LNCAP (cell line): ENCODE measurements around the gene RPS3.

Source experiments
- CTCF ChIP-seq: fragments of 450-650 bp; IDR thresholded peaks from 2 replicates; pipeline ENCODE4 v1.5.1; 2017; ENCODE audit warnings: mild to moderate bottlenecking

RPS3 gene

GRCh38 chr11:75420224-75421034 lies 21.1 kb downstream of the RPS3 start:
- TF ChIP-seq CTCF: no peak

DNA sequence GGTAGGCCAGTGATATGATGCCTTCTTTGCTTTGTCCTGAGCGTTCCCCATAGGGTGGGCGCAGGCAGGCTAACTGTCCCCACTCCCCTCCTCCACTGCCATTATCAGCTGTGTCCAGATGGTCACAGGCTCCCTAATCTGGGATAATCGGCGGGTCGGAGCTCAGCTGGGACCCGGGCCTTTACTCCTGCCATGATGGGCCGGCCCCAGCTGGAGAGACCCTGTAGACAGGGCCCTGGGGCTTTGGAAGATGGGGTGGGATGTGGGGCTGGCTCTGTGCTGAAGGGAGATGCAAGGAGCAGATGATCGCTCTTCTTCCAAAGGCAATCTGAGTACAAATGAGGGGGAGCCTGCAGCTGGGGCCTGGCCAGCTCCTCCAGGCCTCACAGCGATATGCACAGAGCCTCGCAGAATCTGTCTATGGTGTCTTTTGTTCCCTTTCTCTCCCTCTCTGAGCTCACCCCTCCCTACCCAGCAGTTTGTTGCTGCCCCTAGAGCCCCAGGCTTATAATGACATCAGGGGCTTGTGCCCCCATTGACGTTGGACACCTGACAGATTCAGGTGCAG lies 21.8 kb downstream of the RPS3 start:
- no peak for TF ChIP-seq CTCF

- TF ChIP-seq CTCF: no peak
Observed at GRCh38 chr11:75421902-75422247, 22.6 kb downstream of the RPS3 start.

- no peak for TF ChIP-seq CTCF
Observed at GRCh38 chr11:75422248-75423231, 23.2 kb downstream of the RPS3 start.

DNA sequence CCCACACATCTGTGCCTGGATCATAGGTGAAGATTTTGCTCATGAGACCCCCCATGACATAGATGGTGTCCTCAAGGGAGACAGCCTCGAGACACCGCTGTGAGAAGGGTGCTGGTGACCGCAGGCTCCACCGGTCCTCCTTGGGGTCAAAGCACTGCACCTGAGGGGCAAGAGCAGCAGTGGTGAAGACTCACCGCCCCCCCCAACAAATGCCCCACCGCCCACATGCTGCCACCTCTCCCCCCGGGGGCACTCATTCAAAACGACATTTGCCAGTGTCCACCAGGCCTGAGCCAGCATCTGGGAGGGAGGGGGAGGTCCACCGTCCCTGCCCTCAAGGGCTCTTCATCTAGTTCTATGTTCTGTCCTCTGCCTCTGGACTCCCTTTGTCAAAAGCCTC lies 24.4 kb downstream of the RPS3 start:
- TF ChIP-seq CTCF: no peak

- no peak for TF ChIP-seq CTCF
Observed at GRCh38 chr11:75424396-75424795, 25.1 kb downstream of the RPS3 start.

- peak; percentile 24; the same call in 1 of the 2 replicates for TF ChIP-seq CTCF
Observed at GRCh38 chr11:75425422-75425821, 26.1 kb downstream of the RPS3 start.
